Parathyroid adenoma (tissue), 2 donors: ENCODE measurements around the gene LPP.

Experiments
- H2AFZ ChIP-seq: fragments of 300-600 bp; sonication (generic); one replicate; pipeline ENCODE4 v1.7.0; 2017; ENCODE audit warnings: antibody characterized with exemption, mild to moderate bottlenecking
- H3K27ac ChIP-seq: fragments of 300-600 bp; sonication (generic); one replicate; pipeline ENCODE4 v1.7.0; 2017
- H3K27me3 ChIP-seq: fragments of 300-600 bp; sonication (generic); one replicate; pipeline ENCODE4 v1.7.0; 2017; ENCODE audit warnings: low read length; ENCODE audit not compliant: control insufficient read depth, insufficient read depth
- H3K36me3 ChIP-seq: fragments of 300-600 bp; sonication (generic); one replicate; pipeline ENCODE4 v1.7.0; 2017; ENCODE audit warnings: low read length; ENCODE audit not compliant: control insufficient read depth, insufficient read depth
- H3K4me1 ChIP-seq: fragments of 300-600 bp; sonication (generic); one replicate; pipeline ENCODE4 v1.7.0; 2017; ENCODE audit warnings: control low read depth
- H3K4me2 ChIP-seq: fragments of 300-600 bp; sonication (generic); one replicate; pipeline ENCODE4 v1.7.0; 2017; ENCODE audit warnings: low read length
- H3K4me3 ChIP-seq: fragments of 300-600 bp; sonication (generic); one replicate; pipeline ENCODE4 v1.7.0; 2017; ENCODE audit warnings: low read depth, low read length
- H3K79me2 ChIP-seq: fragments of 300-600 bp; sonication (generic); one replicate; pipeline ENCODE4 v1.7.0; 2017; ENCODE audit warnings: control low read depth
- H3K9ac ChIP-seq: fragments of 300-600 bp; sonication (generic); one replicate; pipeline ENCODE4 v1.7.0; 2017; ENCODE audit warnings: mild to moderate bottlenecking
- H3K9me3 ChIP-seq: fragments of 300-600 bp; sonication (generic); one replicate; pipeline ENCODE4 v1.7.0; 2017; ENCODE audit warnings: low read length; ENCODE audit not compliant: control insufficient read depth
- CTCF ChIP-seq: fragments of 300-600 bp; sonication (generic); IDR thresholded peaks from one replicate; pipeline ENCODE4 v1.7.0; 2017; ENCODE audit warnings: antibody characterized with exemption, mild to moderate bottlenecking
- donor health status: primary hyperparathyroidism.

Gene LPP

GRCh38 chr3:188486126-188486525 lies 332.2 kb downstream of the LPP start:
- Histone ChIP-seq H3K9ac (no peak overlapping the region), H3K36me3 (no peaks in the 10 kb centered on the region)

GRCh38 chr3:188486952-188487351 lies 333.0 kb downstream of the LPP start:
- no peaks in the 10 kb centered on the region for H3K27me3 ChIP-seq
- H3K4me3 ChIP-seq: no peak overlapping the region
- no peak overlapping the region for H3K9ac ChIP-seq
- H3K36me3 ChIP-seq: no peaks in the 10 kb centered on the region
- peaks cover 6% of the 10 kb centered on the region for H3K4me1 ChIP-seq
- no peak overlapping the region for H2AFZ ChIP-seq
- H3K4me2 ChIP-seq: no peak overlapping the region
- no peak for TF ChIP-seq CTCF
- H3K79me2 ChIP-seq: no peaks in the 10 kb centered on the region
- no peak overlapping the region for H3K27ac ChIP-seq
- H3K9me3 ChIP-seq: no peaks in the 10 kb centered on the region

More at GRCh38 chr3:188486126-188486525, 332.2 kb downstream of the LPP start:
- Histone ChIP-seq H3K4me2 (no peak overlapping the region), H3K79me2 (no peaks in the 10 kb centered on the region), H3K27ac (no peak overlapping the region), H3K4me1 (peaks cover 1% of the 10 kb centered on the region), H3K9me3 (no peaks in the 10 kb centered on the region), H3K27me3 (no peaks in the 10 kb centered on the region), H2AFZ (no peak overlapping the region), H3K4me3 (no peak overlapping the region)
- TF ChIP-seq CTCF: no peak

- no peaks in the 10 kb centered on the region for H3K9me3 ChIP-seq
- no peak overlapping the region for H3K27ac ChIP-seq
- no peaks in the 10 kb centered on the region for H3K36me3 ChIP-seq
- no peak overlapping the region for H3K4me3 ChIP-seq
- no peak overlapping the region for H3K9ac ChIP-seq
- TF ChIP-seq CTCF: no peak
- H3K4me2 ChIP-seq: no peak overlapping the region
- peaks cover 6% of the 10 kb centered on the region for H3K4me1 ChIP-seq
- no peaks in the 10 kb centered on the region for H3K79me2 ChIP-seq
- no peak overlapping the region for H2AFZ ChIP-seq
- H3K27me3 ChIP-seq: no peaks in the 10 kb centered on the region
These were observed 333.7 kb downstream of the LPP start for GRCh38 chr3:188487652-188488051.

GRCh38 chr3:188488801-188489200 lies 334.8 kb downstream of the LPP start:
- no peak overlapping the region for H3K4me2 ChIP-seq
- H3K9ac ChIP-seq: no peak overlapping the region
- H3K36me3 ChIP-seq: no peaks in the 10 kb centered on the region
- H3K9me3 ChIP-seq: no peaks in the 10 kb centered on the region
- no peak overlapping the region for H2AFZ ChIP-seq
- H3K79me2 ChIP-seq: no peaks in the 10 kb centered on the region
- H3K4me1 ChIP-seq: peaks cover 6% of the 10 kb centered on the region
- TF ChIP-seq CTCF: no peak
- no peak overlapping the region for H3K4me3 ChIP-seq
- no peak overlapping the region for H3K27ac ChIP-seq
- H3K27me3 ChIP-seq: no peaks in the 10 kb centered on the region

GRCh38 chr3:188489639-188490405 lies 335.9 kb downstream of the LPP start:
- H3K27ac ChIP-seq: no peak overlapping the region
- no peaks in the 10 kb centered on the region for H3K9me3 ChIP-seq
- H3K4me1 ChIP-seq: peaks cover 6% of the 10 kb centered on the region
- no peaks in the 10 kb centered on the region for H3K79me2 ChIP-seq
- H2AFZ ChIP-seq: no peak overlapping the region
- H3K4me2 ChIP-seq: no peak overlapping the region
- H3K27me3 ChIP-seq: no peaks in the 10 kb centered on the region
- no peaks in the 10 kb centered on the region for H3K36me3 ChIP-seq
- no peak overlapping the region for H3K4me3 ChIP-seq
- H3K9ac ChIP-seq: no peak overlapping the region
- TF ChIP-seq CTCF: no peak
